ENCODE data around the gene PRKCA.

Gene PRKCA

DNA sequence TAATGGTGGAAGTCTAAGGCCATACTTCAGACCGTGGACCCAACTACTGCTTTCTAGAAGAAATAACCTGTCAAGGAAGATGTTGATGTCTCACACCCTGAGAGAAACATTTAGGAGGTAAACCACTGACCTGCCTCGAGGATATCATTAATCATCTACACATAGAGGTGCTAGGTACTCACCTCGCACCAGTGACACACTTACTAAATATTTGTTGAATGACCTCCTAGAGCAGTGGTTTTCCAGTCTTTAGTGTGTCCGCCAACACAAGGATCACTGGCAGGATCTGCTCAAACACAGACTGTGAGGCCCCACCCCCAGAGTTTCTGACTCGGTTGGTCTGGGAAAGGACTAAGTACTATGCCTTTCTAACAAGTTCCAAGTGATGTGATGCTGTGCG, 335.1 kb downstream of the PRKCA start:
- DNase-seq, result no peak

DNA sequence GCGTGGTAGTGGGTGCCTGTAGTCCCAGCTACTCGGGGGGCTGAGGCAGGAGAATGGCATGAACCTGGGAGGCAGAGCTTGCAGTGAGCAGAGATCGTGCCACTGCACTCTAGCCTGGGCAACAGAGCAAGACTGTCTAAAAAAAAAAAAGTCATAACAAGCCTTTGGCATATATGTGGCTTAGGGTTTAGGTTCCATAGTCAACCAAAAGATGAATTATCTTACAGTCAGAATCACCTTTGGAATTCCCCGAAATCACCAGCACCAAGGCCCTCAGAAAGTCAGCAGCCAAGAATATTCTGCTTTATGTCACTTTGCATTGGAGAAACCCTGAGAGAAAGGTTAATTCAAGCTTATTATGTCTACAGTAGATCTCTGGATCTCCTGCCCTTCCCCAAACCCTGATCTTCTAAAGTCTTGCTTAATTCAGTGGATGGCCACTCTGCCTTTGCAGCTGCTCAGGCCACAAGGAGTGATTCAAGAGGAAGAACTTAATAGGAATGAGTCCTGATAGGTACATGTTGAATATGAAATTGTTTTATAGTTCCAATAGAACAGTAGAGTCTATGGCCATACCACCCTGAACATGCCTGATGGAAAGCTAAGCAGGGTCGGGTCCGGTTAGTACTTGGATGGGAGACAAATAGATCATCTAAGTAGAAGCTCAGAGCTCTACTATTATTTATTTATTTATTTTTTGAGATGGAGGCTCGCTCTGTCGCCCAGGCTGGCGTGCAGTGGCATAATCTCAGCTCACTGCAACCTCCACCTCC, 336.5 kb downstream of the PRKCA start:
- no peak for DNase-seq

DNA sequence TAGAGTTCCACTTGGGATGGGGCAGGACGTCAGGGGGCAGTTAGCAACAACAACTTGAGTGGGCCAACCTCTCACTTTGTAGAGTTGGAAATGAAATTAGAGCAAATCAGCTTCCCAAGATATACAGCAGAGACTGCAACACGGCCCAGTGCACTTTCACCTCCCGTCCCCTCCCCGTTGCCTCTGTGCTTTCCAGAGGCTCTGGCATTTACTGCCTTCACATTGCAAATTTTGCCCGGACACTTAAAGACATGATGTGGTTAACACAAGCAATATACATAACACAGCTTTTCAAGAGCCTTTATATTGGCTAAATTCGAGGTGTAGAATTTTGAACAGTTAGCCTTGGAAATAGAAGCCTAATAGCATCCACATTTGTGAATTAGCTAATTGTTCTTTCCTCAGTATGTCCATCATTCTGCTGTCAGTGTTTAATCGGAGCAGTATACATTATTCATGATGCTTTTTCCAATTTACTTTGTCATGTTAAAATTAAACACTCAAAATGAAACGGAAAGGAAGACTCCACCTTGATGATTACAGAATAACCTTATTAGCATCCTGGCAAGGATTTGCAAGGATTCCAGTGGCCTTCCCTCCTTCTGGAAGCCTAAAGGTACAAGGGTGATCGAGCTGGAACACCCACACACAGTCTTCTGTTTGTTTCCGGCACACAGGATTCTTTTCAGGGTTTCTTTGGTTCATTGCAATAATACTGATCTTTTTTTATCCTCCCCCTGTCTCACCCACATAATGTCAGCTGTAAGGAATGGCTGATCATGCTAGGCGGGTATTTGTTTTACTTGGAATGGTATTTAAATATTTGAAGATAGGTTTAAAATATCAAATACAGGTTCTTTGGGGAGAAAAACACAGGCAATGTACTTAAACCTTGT, 341.6 kb downstream of the PRKCA start:
- no peak for DNase-seq

DNA sequence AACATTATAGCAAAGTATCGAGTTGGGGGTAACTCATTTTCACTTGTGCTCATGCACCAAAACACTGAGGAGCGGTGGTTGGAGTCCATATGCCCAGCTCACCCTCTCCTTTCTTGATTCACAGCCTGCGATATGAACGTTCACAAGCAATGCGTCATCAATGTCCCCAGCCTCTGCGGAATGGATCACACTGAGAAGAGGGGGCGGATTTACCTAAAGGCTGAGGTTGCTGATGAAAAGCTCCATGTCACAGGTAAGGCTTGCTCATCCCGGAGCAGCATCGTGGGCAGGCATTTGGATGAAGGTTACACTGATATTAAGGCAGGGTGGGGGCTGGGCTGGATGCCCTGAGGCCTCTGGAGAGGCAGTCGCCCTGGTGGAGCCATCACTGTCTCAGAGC, 342.8 kb downstream of the PRKCA start:
- no peak for DNase-seq

DNA sequence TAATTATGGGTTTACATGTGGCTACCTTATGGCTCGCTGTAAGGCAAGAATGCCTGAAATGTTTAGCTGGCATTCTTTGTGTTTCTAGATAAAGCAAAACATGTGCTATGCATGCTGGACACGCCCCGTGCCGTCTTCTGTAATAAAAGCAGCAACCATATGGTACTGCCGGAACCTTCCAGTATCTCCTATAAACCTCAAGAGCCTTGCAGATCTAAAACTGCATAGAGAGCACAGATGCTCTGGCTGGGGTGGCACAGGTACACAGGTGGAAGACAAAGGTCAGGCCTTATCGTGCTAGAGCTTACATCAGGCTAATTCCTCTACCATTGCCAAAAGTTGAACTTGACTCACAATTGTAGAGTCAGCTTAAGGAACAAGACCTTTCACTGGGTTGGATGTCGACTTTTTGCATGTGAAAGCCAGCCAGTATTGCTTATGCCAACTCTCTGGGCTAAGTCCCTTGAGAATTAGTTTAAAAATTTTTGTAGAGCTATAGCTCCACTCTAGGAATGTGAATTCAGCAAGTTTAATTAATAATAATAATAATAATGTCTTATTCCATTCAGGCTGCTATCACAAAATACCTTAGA, 345.1 kb downstream of the PRKCA start:
- no peak for DNase-seq

DNA sequence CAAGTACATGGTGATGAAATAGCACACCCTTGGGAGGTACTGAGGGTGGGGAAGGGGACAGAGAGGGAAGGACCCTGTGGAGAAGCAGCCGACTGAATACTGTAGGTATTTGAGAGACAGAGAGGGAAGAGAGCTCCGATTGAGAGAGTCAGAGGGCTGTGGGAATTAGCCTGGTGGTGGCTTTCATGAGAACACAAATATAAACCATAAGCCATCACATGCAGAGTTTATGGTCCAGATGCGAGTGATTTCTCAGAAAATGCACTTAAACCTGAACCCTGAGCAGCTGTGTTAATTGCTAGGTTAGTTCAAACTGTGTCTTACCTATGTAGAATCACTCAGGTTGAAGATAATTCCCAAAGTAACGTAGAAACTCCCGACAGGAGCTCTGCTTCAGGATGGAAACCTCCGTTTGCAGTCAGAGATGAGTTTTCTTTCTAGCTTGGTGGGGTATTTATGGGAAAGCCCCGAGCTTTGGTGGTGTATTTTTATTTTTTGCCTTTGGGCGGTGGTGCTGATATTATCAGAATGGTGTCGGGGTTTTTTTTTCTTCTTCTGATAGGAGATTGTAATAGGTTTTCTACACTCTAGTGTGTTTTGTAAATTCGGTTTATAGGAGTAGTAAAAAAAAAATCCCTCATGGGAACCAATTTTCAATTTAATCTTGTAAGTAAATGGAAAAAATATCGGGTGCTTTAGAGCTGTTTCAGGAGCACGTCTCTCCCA, 347.6 kb downstream of the PRKCA start:
- DNase-seq, result no peak

DNA sequence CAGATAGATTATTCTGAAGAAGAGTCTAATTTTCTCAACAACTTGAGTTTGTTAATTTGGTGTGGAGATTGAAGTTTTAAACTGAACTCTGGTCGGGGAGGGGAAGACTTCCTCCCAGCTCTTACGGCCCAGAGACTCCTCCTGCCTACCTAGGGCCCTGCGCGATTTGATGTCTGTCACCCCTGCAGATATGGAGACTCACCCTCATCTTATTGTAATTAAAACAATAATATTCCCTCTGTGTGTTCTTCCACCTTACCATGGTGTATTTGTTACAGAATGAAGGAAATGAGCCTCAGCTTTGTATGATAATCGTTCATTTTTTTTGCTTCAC, 348.1 kb downstream of the PRKCA start:
- no peak for DNase-seq

DNA sequence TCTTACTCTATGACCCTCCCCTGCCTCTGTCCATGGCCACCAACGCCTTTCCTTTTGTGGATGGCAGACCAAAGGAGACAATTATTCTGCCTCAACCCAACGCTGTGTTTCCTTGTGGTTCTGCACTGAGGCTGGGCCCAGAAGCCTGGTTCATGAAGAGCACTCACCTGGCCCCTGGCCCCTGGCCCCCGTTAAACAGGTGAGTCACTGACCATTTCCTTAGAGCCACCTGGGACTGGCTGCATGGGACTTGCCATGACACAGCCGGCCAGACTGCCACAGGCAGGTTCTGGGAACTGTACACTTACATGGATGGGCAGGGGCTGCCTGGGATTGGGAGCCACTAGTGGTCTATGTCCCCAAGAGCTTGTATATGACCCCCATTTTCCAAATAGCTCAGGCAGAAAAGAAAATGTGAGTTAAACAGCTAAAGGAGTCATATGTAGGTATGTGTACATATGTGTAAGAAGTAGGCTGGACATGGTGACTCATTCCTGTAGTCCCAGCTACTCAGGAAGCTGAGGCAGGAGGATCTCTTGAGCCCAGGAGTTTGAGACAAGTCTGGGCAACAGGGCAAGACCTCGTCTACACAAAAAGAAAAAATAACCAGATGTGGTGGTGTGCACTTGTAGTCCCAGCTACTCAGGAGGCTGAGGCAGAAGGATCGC, 350.6 kb downstream of the PRKCA start:
- no peak for DNase-seq

DNA sequence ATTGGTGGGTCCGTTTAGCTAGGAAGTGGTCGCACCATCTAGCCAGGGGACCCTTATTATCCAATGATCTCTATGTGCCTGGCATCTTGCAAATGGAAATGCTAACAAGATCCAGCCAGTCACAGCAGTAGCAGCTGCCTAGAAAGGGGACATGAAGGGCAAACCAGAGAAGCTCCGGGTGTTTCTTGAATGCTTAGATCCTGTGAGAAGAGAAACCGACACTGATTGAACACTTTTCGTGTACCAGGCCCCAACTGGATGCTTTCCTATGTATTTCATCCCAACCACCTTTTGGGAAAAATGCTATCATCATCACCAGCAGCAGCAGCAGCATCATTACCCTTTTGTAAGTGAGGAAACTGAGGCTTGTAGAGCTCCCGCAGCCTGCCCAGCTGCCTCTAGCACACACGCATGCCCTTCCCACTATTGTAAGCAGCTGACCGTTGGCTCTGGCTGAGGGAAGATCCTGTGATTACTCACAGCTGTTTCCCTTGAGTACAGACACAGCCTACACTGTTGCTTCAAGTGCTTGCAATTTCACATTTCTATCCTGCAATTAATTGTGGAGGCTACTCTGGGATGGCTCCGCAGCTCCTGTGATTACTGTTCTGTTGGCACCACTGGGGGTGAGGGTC, 351.8 kb downstream of the PRKCA start:
- no peak for DNase-seq

DNA sequence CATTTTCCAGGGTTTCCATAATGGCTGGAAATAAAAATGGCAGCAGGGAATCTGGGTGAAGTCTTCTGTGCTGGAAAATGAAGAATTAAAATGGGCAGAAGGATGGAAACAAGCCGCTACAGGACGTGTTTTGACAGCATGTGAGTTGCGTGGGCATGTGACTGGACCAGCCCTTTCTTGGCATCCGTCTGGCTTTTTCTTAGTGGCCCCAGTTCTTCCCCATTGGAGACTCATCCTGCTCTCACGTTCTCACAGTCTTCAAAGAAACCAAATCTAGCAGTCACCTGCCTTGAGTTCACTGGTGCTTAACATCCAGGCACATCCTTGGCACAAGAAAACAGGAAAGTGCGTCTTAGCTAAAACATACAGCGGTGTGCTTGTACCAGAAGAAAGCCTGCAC, 352.4 kb downstream of the PRKCA start:
- DNase-seq, result no peak

DNA sequence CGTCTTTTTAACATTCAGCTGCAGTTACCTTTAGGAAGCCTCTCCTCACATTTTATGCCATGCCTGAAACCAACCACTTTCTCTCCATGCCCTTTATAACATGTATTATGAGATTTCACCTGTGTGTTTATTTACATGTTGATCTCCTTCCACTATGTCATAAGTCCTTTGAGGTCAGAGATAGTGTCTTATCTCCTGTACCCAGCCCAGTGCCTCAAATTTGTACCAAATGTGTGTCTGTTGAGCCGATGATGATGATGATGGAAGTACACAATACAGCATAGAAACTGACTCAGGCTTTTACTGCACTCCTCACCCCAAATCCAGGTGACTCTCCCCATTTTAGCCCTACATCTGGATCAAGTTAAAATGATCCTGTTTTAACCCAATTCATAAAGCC, 353.0 kb downstream of the PRKCA start:
- DNase-seq, result no peak

DNA sequence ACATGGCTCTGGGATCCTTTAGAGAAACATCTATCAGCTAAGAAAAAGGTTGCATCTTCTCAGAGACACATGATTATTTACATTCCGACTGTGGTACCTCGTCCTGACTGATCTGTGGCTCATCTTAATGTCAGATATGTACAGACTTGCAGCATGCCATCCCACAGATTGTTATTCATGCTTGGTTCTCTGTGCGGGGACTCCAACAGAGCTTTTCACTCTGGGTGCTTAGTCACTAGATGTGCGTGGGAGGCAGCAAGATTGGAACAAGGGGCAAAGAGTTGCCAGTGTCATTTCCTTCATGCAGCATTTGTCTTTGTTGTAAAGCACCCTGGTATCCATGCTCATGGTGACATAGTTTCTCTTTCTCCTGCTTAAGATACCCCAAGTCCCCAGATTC, 353.4 kb downstream of the PRKCA start:
- no peak for DNase-seq

DNA sequence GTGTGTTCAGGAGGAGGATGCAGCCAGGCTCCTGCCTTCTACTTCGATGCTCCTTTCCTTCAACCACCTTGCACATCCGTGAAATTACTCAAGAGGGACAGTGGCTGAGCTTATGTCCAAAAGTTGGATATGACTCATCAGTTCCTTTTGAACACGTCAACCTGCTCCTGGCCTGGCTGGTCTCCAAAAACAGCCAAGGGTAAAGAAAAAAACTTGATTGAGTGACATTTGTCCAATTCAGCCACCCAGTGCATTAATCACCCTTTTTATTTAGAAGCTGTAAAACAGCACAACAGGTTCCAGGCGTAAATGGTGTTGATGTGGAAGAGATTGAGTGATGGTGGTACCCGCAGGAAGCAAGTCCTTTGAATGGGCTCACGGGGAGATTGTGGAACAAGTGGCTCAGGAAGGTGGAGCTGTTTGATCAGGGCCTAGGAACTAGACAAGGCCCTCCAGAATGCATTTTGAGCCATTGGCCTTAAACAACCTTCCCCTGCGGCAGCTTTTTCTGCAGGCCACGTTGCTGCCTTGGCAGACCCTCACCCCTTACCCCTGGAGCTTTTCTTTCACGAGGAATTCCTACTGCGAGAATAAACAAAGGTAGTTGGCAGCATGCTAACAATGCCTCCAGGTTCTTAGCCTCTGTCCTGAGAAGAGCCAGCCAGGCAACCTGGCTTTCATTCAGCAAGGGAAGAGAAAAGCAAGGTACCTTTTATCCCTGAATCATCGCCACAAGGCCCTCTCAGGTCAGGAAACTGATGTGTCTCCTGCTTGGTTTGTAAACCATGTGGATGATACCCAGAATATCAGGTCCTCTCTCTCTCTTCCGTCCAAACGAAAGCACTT, 359.2 kb downstream of the PRKCA start:
- no peak for DNase-seq

DNA sequence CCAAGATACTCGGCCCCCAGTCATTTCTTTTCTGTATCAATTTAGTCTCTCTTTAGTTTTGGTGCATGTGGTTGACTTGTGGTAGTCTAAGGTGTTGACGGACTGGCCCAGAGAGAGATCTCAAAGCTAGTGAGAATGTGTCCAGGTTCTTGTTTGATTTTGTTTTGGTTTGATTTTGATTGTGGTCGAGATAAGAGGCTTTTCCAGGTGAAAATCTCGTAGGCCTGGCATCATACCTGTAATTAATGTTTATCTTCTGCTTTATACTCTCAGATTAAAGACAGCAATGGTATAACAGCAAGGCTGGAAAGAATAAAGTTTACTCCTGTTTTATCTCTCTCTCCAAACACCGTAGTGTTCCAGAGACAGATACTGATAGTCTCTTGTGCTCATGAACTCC, 360.1 kb downstream of the PRKCA start:
- no peak for DNase-seq

DNA sequence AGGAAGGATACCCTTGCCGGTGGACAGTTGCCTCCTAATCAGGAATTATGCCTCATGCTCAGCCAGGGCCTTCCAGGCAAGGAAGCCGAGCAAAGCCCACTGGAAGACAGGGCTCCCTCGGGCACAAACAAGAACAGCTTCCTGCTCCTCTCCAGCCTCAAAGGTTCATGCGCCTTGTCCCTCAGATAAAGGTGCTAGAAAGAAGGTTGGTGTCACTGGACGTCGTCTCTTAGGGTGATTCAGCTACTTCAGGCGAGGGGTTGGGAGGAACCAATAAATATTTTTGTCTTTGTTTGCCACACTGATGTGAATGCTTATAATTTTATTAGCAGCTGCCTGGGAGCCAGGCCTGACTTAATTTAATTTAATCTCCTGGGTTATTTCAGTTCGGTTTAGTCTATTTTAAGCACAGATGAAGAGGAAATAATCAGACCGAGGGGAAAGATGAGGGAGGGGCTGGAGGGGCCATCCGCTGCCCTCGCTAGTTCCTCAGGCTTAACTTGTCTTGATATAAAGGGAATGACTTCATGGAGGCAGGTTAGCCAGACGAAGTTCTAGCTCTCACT, 360.7 kb downstream of the PRKCA start:
- DNase-seq, result no peak

DNA sequence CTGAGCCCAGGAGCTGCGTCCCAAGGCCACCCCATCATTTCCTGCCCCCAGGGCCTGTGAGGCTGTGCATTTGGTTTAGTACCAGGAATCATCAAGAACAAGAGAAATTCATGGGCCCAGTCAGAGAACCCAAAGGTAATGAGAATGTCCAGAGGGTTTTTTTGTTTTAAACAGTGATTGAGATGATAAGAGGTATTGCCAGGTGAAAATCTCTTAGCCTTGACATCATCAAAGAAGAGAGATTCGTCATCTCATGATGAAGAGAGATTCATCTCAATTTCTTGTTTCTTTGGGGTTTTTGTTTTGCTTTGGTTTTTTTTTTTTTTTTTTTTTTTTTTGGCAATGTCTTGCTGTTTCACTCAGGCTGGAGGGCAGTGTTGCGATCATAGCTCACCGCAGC, 361.9 kb downstream of the PRKCA start:
- DNase-seq, result no peak

DNA sequence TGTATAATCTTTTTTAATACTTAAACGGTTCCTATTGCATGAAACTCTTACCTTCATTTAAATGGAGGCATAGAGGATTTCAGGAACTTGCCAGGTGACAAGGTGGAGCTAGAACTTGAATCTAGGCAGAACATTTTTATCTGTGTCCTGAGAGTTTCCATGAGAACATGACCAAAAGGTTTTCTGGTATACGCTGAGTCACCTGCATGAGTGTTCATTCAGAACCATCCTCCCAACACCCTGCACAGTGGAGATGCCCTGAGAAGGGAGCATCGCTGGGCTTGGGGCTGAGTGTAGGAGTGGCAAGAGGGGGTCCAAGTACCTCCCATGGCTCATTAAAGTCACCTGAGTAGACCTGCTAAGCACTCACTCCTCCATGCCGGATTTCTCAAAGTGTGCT, 362.8 kb downstream of the PRKCA start:
- DNase-seq, result no peak

DNA sequence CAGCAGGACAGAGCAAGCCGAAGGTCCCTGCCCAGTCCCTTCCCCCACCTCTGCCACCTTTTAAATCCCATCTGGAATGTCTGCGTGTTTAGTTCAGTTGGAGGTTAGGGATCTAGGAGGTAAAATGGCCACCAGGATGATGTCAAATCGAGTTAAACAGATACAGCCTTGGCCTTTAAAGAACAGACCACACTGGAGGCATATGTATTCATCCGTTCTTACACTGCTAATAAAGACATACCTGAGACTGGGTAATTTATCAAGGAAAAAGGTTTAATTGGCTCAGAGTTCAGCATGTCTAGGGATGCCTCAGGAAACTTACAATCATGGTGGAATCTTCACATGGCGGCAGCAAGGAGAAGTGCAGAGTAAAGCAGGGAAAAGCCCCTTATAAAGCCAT, 364.7 kb downstream of the PRKCA start:
- DNase-seq, result no peak

DNA sequence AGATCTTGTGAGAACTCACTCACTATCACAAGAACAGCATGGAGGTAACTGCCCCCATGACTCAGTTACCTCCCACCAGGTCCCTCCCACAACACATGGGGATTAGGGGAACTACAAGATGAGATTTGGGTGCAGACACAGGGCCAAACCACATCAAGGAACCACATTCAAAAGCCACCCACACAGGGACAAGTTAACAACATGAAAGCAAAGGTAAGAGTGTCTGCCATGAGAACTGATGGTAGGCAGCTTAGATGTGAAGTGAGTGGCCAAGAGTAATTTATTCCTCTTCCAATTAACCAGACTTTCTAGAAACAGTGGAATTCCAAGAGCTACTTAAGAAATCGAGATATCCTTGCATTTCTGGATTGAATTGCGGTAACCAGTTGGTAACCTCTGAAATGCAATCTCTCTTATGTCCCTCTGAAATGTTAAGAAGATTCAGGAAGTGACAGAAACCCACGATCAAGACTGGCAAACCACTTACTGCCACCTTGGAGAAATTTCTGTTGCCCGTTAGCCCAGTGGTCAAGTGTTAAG, 365.1 kb downstream of the PRKCA start:
- no peak for DNase-seq

DNA sequence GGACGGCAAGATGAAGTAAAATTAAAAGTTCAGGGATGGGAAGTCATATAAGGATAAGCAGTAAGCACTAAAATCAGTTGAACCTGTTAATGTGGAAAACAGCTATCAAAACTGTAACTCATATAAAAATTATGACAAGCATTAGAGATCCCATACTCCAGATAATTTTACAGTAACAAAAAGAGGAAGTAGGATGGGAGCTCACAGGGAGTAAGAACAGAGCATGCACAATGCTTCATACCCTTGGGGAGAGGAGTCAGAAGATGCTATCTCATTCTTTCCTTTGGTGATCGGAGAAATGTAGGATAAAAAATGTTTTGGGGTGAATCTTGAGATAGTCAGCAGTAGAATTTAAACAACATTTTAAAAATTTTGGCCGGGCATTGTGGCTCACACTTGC, 367.8 kb downstream of the PRKCA start:
- DNase-seq, result no peak

DNA sequence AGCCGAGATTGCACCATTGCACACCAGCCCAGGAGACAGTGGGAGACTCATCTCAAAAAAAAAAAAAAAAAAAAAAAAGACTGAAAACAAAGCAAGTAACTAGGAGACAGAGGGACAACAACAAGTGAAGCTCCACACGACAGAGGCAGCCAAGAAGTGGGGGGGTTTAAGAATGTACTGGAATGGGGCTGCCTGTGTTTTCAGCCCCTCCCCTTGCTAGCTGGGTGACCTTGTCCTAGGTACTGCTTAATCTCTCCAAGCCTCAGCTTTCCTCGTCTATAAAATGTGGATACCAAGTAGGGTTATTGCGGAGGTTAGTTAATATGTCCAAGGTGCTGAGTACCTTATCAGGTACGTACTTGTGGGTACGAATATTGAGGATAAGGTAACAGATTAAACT, 368.7 kb downstream of the PRKCA start:
- DNase-seq, result no peak

Measured in NCI-H446 treated with DMSO at 0.1 percent for 48 hours (cell line).